GM19351 (cell line): Measurements from ENCODE around the gene MYADML2.

Source experiments
- ATAC-seq: cut with Tn5 transposase; IDR thresholded peaks from one replicate; pipeline ENCODE4 v1.9.1; 2021; ENCODE audit warnings: mild to moderate bottlenecking, moderate library complexity; ENCODE audit not compliant: unreplicated experiment

Gene MYADML2

GRCh38 chr17:81978524-81979298 is 31.7 kb upstream of the MYADML2 start:
- no peak for ATAC-seq

- peak; percentile 83 for ATAC-seq
Measured at GRCh38 chr17:81977211-81977808, 30.3 kb upstream of the MYADML2 start, which contains the start of gene ASPSCR1. TSS of gene ASPSCR1 (plus strand) at chr17:81977629. CDS start at chr17:81977647, 18 bp downstream.

GRCh38 chr17:81976332-81977210 is 29.5 kb upstream of the MYADML2 start:
- peak; percentile 13 for ATAC-seq

GRCh38 chr17:81973432-81973831 is 26.4 kb upstream of the MYADML2 start:
- no peak for ATAC-seq

GRCh38 chr17:81968850-81969812 is 22.1 kb upstream of the MYADML2 start:
- ATAC-seq, result no peak

- ATAC-seq, result no peak
Measured at GRCh38 chr17:81968396-81968745, 21.3 kb upstream of the MYADML2 start.

- ATAC-seq, result no peak
Measured at GRCh38 chr17:81967533-81968395, 20.7 kb upstream of the MYADML2 start.

GRCh38 chr17:81967244-81967532 is 20.2 kb upstream of the MYADML2 start:
- ATAC-seq, result no peak

GRCh38 chr17:81966343-81967243 is 19.6 kb upstream of the MYADML2 start:
- ATAC-seq, result no peak

GRCh38 chr17:81964081-81964849 is 17.2 kb upstream of the MYADML2 start:
- no peak for ATAC-seq

- ATAC-seq, result no peak
Measured at GRCh38 chr17:81962499-81963441, 15.7 kb upstream of the MYADML2 start.

- ATAC-seq, result no peak
Measured at GRCh38 chr17:81961521-81962498, 14.8 kb upstream of the MYADML2 start.

- no peak for ATAC-seq
Measured at GRCh38 chr17:81961087-81961511, 14.1 kb upstream of the MYADML2 start, which contains the start of gene NOTUM. TSS of gene NOTUM (minus strand) at chr17:81961187. CDS start at chr17:81960909, 278 bp downstream.

GRCh38 chr17:81960130-81960958 is 13.3 kb upstream of the MYADML2 start:
- no peak for ATAC-seq
